ENCODE measurements around the gene ACTR3C. TPM values are rescaled to one million over a fixed set of nuclear protein-coding genes. Genes with fewer than 3 reads are reported as not detected.

Gene ACTR3C
- total and polyA plus RNA-seq, 2 donors, result 2.9 to 6.2 TPM

- Histone ChIP-seq H3K9me3 (ENCODE audit: control insufficient read depth in 2 of 2, insufficient read depth in 1 of 2, low read length in 1 of 2) (peaks cover 0 to 8% of the 10 kb centered on the region in 2 donors), H3K27ac (ENCODE audit: low read depth in 1 of 2, low read length in 1 of 2) (no peak overlapping the region), H3K4me1 (ENCODE audit: control insufficient read depth in 2 of 2, insufficient read depth in 2 of 2, low read length in 2 of 2) (peaks cover 0 to 17% of the 10 kb centered on the region in 2 donors), H3K27me3 (ENCODE audit: control insufficient read depth in 2 of 2, insufficient read depth in 1 of 2, low read length in 1 of 2) (peaks cover 6 to 54% of the 10 kb centered on the region in 2 donors), H3K4me3 (ENCODE audit: low read length in 2 of 2) (no peak overlapping the region), H3K36me3 (ENCODE audit: control insufficient read depth in 2 of 2, insufficient read depth in 2 of 2, low read length in 1 of 2) (peaks cover 22% of the 10 kb centered on the region in 2 donors)
- WGBS, result 34% methylated on average over 39 of the region's 39 CpGs
- peak in 1 of 9 donors; percentile 48 for DNase-seq (ENCODE audit: low read depth in 6 of 9, low spot score in 9 of 9)
These were observed 16.8 kb upstream of the ACTR3C start for GRCh38 chr7:150340024-150340749.

DNA sequence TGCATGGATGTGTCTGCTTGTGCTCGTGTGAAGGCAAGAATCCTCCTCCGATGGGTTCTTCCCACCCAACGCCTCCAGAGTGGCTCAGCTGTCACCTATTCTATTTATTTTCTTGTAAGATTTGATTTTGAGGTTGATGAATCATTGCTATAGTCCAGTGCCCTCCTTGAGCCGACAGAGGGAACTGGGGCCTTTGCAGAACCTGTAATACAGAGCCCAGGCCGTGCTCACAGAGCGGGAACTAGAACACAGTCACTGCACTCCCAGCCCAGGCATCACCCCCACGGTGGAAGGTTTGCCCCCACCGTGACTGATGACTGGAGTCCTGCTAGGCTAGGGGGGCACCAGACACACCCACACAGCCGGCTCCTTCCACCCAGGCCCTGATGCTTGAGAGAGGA is 16.1 kb upstream of the ACTR3C start:
- peak overlapping the region in 1 of 2 donors; percentile 31 for H3K27ac ChIP-seq (ENCODE audit: low read depth in 1 of 2, low read length in 1 of 2)
- WGBS, result 53% methylated on average over 9 of the region's 9 CpGs
- peaks cover 0 to 17% of the 10 kb centered on the region in 2 donors for H3K4me1 ChIP-seq (ENCODE audit: control insufficient read depth in 2 of 2, insufficient read depth in 2 of 2, low read length in 2 of 2)
- peaks cover 22 to 24% of the 10 kb centered on the region in 2 donors for H3K36me3 ChIP-seq (ENCODE audit: control insufficient read depth in 2 of 2, insufficient read depth in 2 of 2, low read length in 1 of 2)
- no peak overlapping the region for H3K4me3 ChIP-seq (ENCODE audit: low read length in 2 of 2)
- H3K9me3 ChIP-seq (ENCODE audit: control insufficient read depth in 2 of 2, insufficient read depth in 1 of 2, low read length in 1 of 2), result peaks cover 0 to 5% of the 10 kb centered on the region in 2 donors
- H3K27me3 ChIP-seq (ENCODE audit: control insufficient read depth in 2 of 2, insufficient read depth in 1 of 2, low read length in 1 of 2), result peaks cover 6 to 54% of the 10 kb centered on the region in 2 donors
- no peak for DNase-seq (ENCODE audit: low read depth in 6 of 9, low spot score in 9 of 9)

- peaks cover 0 to 17% of the 10 kb centered on the region in 2 donors for H3K4me1 ChIP-seq (ENCODE audit: control insufficient read depth in 2 of 2, insufficient read depth in 2 of 2, low read length in 2 of 2)
- H3K36me3 ChIP-seq (ENCODE audit: control insufficient read depth in 2 of 2, insufficient read depth in 2 of 2, low read length in 1 of 2), result peaks cover 26 to 33% of the 10 kb centered on the region in 2 donors
- H3K27ac ChIP-seq (ENCODE audit: low read depth in 1 of 2, low read length in 1 of 2), result no peak overlapping the region
- 95% methylated on average over 11 of the region's 11 CpGs for WGBS
- no peaks in the 10 kb centered on the region for H3K9me3 ChIP-seq (ENCODE audit: control insufficient read depth in 2 of 2, insufficient read depth in 1 of 2, low read length in 1 of 2)
- peaks cover 6 to 49% of the 10 kb centered on the region in 2 donors for H3K27me3 ChIP-seq (ENCODE audit: control insufficient read depth in 2 of 2, insufficient read depth in 1 of 2, low read length in 1 of 2)
- no peak for DNase-seq (ENCODE audit: low read depth in 6 of 9, low spot score in 9 of 9)
- H3K4me3 ChIP-seq (ENCODE audit: low read length in 2 of 2), result no peak overlapping the region
These were observed 15.0 kb upstream of the ACTR3C start for GRCh38 chr7:150338166-150338829.

GRCh38 chr7:150337659-150338081 is 14.3 kb upstream of the ACTR3C start:
- Histone ChIP-seq H3K4me1 (ENCODE audit: control insufficient read depth in 2 of 2, insufficient read depth in 2 of 2, low read length in 2 of 2) (peaks cover 0 to 17% of the 10 kb centered on the region in 2 donors), H3K36me3 (ENCODE audit: control insufficient read depth in 2 of 2, insufficient read depth in 2 of 2, low read length in 1 of 2) (peaks cover 30 to 34% of the 10 kb centered on the region in 2 donors), H3K9me3 (ENCODE audit: control insufficient read depth in 2 of 2, insufficient read depth in 1 of 2, low read length in 1 of 2) (no peaks in the 10 kb centered on the region), H3K27ac (ENCODE audit: low read depth in 1 of 2, low read length in 1 of 2) (no peak overlapping the region), H3K4me3 (ENCODE audit: low read length in 2 of 2) (no peak overlapping the region), H3K27me3 (ENCODE audit: control insufficient read depth in 2 of 2, insufficient read depth in 1 of 2, low read length in 1 of 2) (peaks cover 6 to 42% of the 10 kb centered on the region in 2 donors)
- WGBS, result 97% methylated on average over 6 of the region's 6 CpGs
- no peak for DNase-seq (ENCODE audit: low read depth in 6 of 9, low spot score in 9 of 9)

DNA sequence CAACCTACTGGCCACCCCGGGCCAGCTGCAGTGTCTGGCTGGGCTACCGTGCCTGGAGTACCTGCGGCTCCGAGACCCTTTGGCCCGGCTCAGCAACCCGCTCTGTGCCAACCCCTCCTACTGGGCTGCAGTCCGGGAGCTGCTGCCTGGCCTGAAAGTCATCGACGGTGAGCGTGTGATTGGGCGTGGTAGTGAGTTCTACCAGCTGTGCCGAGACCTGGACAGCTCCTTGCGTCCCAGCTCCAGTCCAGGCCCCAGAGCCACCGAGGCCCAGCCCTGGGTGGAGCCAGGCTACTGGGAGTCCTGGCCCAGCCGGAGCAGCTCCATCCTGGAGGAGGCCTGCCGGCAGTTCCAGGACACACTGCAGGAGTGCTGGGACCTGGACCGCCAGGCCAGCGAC is 13.8 kb upstream of the ACTR3C start:
- DNase-seq (ENCODE audit: low read depth in 6 of 9, low spot score in 9 of 9), result no peak
- no peaks in the 10 kb centered on the region for H3K9me3 ChIP-seq (ENCODE audit: control insufficient read depth in 2 of 2, insufficient read depth in 1 of 2, low read length in 1 of 2)
- H3K4me1 ChIP-seq (ENCODE audit: control insufficient read depth in 2 of 2, insufficient read depth in 2 of 2, low read length in 2 of 2), result peaks cover 0 to 17% of the 10 kb centered on the region in 2 donors
- H3K27ac ChIP-seq (ENCODE audit: low read depth in 1 of 2, low read length in 1 of 2), result no peak overlapping the region
- peaks cover 31 to 37% of the 10 kb centered on the region in 2 donors for H3K36me3 ChIP-seq (ENCODE audit: control insufficient read depth in 2 of 2, insufficient read depth in 2 of 2, low read length in 1 of 2)
- H3K4me3 ChIP-seq (ENCODE audit: low read length in 2 of 2), result no peak overlapping the region
- WGBS, result 98% methylated on average over 18 of the region's 18 CpGs
- H3K27me3 ChIP-seq (ENCODE audit: control insufficient read depth in 2 of 2, insufficient read depth in 1 of 2, low read length in 1 of 2), result peaks cover 6 to 38% of the 10 kb centered on the region in 2 donors

DNA sequence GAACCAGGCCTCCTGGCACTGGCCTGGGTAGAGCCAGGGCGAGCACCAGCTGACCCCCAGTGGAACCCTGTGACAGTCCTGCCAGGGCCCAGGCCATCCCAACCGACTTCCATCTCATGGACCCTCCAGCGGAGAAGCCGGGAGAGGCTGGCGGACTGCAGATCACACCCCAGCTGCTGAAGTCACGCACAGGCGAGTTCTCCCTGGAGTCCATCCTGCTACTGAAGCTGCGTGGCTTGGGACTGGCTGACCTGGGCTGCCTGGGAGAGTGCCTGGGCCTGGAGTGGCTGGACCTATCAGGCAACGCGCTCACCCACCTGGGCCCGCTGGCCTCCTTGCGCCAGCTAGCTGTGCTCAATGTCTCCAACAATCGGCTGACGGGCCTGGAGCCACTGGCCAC is 13.4 kb upstream of the ACTR3C start:
- H3K36me3 ChIP-seq (ENCODE audit: control insufficient read depth in 2 of 2, insufficient read depth in 2 of 2, low read length in 1 of 2), result peaks cover 36 to 41% of the 10 kb centered on the region in 2 donors
- peaks cover 0 to 17% of the 10 kb centered on the region in 2 donors for H3K4me1 ChIP-seq (ENCODE audit: control insufficient read depth in 2 of 2, insufficient read depth in 2 of 2, low read length in 2 of 2)
- H3K27me3 ChIP-seq (ENCODE audit: control insufficient read depth in 2 of 2, insufficient read depth in 1 of 2, low read length in 1 of 2), result peaks cover 6 to 33% of the 10 kb centered on the region in 2 donors
- H3K4me3 ChIP-seq (ENCODE audit: low read length in 2 of 2), result no peak overlapping the region
- WGBS, result 99% methylated on average over 14 of the region's 14 CpGs
- no peak overlapping the region for H3K27ac ChIP-seq (ENCODE audit: low read depth in 1 of 2, low read length in 1 of 2)
- no peak for DNase-seq (ENCODE audit: low read depth in 6 of 9, low spot score in 9 of 9)
- no peaks in the 10 kb centered on the region for H3K9me3 ChIP-seq (ENCODE audit: control insufficient read depth in 2 of 2, insufficient read depth in 1 of 2, low read length in 1 of 2)

GRCh38 chr7:150335774-150336112 is 12.4 kb upstream of the ACTR3C start:
- H3K27me3 ChIP-seq (ENCODE audit: control insufficient read depth in 2 of 2, insufficient read depth in 1 of 2, low read length in 1 of 2), result peaks cover 0 to 23% of the 10 kb centered on the region in 2 donors
- H3K4me3 ChIP-seq (ENCODE audit: low read length in 2 of 2), result no peak overlapping the region
- WGBS, result 98% methylated on average over 6 of the region's 6 CpGs
- H3K4me1 ChIP-seq (ENCODE audit: control insufficient read depth in 2 of 2, insufficient read depth in 2 of 2, low read length in 2 of 2), result peaks cover 0 to 10% of the 10 kb centered on the region in 2 donors
- no peak for DNase-seq (ENCODE audit: low read depth in 6 of 9, low spot score in 9 of 9)
- H3K27ac ChIP-seq (ENCODE audit: low read depth in 1 of 2, low read length in 1 of 2), result no peak overlapping the region
- H3K36me3 ChIP-seq (ENCODE audit: control insufficient read depth in 2 of 2, insufficient read depth in 2 of 2, low read length in 1 of 2), result peaks cover 45 to 50% of the 10 kb centered on the region in 2 donors
- no peaks in the 10 kb centered on the region for H3K9me3 ChIP-seq (ENCODE audit: control insufficient read depth in 2 of 2, insufficient read depth in 1 of 2, low read length in 1 of 2)

DNA sequence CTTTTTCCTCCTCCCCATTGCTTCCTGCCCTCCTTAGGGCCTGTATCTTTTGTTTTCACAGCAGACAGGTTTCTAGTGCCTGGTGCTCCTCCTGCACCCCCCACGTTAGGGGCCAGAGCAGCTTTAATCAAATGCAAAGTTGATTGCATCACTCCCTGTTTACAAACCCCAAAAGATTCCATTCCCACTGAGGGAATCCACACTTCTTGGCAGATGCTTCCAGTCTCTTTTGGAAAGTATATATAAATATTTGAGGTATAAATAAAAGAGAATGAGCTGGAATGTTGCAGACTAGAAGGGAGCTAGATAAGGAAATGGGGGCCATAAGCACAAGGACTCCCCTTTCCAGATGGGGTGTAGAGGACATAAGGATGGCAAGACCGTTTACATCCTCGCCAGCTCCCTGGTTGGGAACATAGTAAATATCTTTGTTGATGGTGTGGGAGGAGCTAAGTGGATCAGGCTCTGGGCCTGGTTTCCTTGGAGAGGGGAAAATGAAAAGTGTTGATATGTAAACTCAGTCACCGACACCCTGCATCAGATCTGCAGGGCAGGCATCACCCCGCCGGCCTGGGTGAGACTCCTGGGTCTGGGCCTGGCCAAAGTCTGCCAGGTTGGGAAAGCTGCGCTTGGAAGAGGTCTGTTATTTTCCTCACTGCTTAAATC is 11.9 kb upstream of the ACTR3C start:
- Histone ChIP-seq H3K27ac (ENCODE audit: low read depth in 1 of 2, low read length in 1 of 2) (no peak overlapping the region), H3K9me3 (ENCODE audit: control insufficient read depth in 2 of 2, insufficient read depth in 1 of 2, low read length in 1 of 2) (no peaks in the 10 kb centered on the region), H3K27me3 (ENCODE audit: control insufficient read depth in 2 of 2, insufficient read depth in 1 of 2, low read length in 1 of 2) (peaks cover 0 to 18% of the 10 kb centered on the region in 2 donors), H3K36me3 (ENCODE audit: control insufficient read depth in 2 of 2, insufficient read depth in 2 of 2, low read length in 1 of 2) (peaks cover 50 to 55% of the 10 kb centered on the region in 2 donors), H3K4me1 (ENCODE audit: control insufficient read depth in 2 of 2, insufficient read depth in 2 of 2, low read length in 2 of 2) (peaks cover 0 to 6% of the 10 kb centered on the region in 2 donors), H3K4me3 (ENCODE audit: low read length in 2 of 2) (no peak overlapping the region)
- 93% methylated on average over 7 of the region's 7 CpGs for WGBS
- DNase-seq (ENCODE audit: low read depth in 6 of 9, low spot score in 9 of 9), result no peak

DNA sequence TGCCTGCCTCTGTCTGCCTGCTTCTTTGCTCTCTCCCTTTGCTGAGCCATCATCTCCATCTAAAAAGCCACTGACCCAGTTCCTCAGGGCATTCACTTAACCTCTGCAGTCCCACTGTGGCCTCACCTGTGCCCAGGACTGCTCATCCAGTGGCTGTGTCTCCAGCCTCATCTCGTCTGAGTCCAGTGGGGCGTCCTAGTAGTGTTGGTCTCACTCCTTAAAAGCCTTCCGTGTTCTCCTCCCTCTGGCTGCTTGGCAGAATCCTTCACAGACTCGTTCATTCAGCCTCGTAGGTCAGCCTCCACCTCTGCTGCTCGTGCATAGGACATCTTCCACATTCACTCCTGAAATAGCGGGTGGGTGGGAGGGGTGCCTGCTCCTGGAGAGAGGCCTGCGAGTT is 10.8 kb upstream of the ACTR3C start:
- peaks cover 0 to 7% of the 10 kb centered on the region in 2 donors for H3K27me3 ChIP-seq (ENCODE audit: control insufficient read depth in 2 of 2, insufficient read depth in 1 of 2, low read length in 1 of 2)
- DNase-seq (ENCODE audit: low read depth in 6 of 9, low spot score in 9 of 9), result no peak
- no peak overlapping the region for H3K27ac ChIP-seq (ENCODE audit: low read depth in 1 of 2, low read length in 1 of 2)
- peaks cover 62 to 66% of the 10 kb centered on the region in 2 donors for H3K36me3 ChIP-seq (ENCODE audit: control insufficient read depth in 2 of 2, insufficient read depth in 2 of 2, low read length in 1 of 2)
- WGBS, result over 99% methylated on average over 8 of the region's 8 CpGs
- H3K4me3 ChIP-seq (ENCODE audit: low read length in 2 of 2), result no peak overlapping the region
- H3K4me1 ChIP-seq (ENCODE audit: control insufficient read depth in 2 of 2, insufficient read depth in 2 of 2, low read length in 2 of 2), result no peaks in the 10 kb centered on the region
- H3K9me3 ChIP-seq (ENCODE audit: control insufficient read depth in 2 of 2, insufficient read depth in 1 of 2, low read length in 1 of 2), result no peaks in the 10 kb centered on the region
